Right lung (tissue), 10 donors: ENCODE measurements around the gene TNNI3. TPM values are rescaled to one million over a fixed set of nuclear protein-coding genes. Genes with fewer than 3 reads are reported as not detected.
A peak's percentile ranks its signal among the peaks of the same experiment; 100 is the strongest.
"Not testable (repeated sequence)": the region's sequence is repeated elsewhere in the genome, so short reads cannot be mapped to it uniquely, and the experiment has no call there.

Experiments used
- DNase-seq, 2 donors: peaks; one replicate each; pipeline ENCODE4 v3.0.0-alpha.2; 2013
- long read RNA-seq, 8 donors: transcript quantifications; one replicate each; lab custom pipeline, GENCODE V29; 2026
- polyA plus RNA-seq, 5 donors: library from polyadenylated mRNA; unstranded; fragments of 120-200 nt; gene quantifications; one replicate each; pipeline versions ENCODE4 v1.2.1 to v1.2.3, GENCODE V29; 2013; ENCODE audit warnings: inconsistent platforms in 1 of 5, low replicate concordance in 1 of 5; ENCODE audit not compliant: insufficient read length in 5 of 5, insufficient read depth in 1 of 5

Gene TNNI3
- polyA plus RNA-seq = 1 to 10 TPM in 1 of 5 donors, under 1 TPM in 4; 0.39 to 1.9 (median 0.73) TPM
- long read RNA-seq, donor 1, partial matches to known transcripts = 0 of 1 reads
- long read RNA-seq, donor 1, other reads (novel, unspliced or antisense) = 0 of 1 reads
- long read RNA-seq, donor 2 = 0 reads
- long read RNA-seq, donor 3, partial matches to known transcripts = 0 of 2 reads
- long read RNA-seq, donor 3, other reads (novel, unspliced or antisense) = 0 of 2 reads
- long read RNA-seq, donor 4, partial matches to known transcripts = 0 of 1 reads
- long read RNA-seq, donor 4, other reads (novel, unspliced or antisense) = 0 of 1 reads
- long read RNA-seq, donor 5 = 0 reads
- long read RNA-seq, donor 6 = 0 reads
- long read RNA-seq, donor 7 = 0 reads
- long read RNA-seq, donor 8 = 0 reads

- DNase-seq = no peak
Measured at GRCh38 chr19:55157064-55157908, at the start of gene TNNI3. Gene TNNI3 (minus strand): TSS chr19:55157732. CDS start chr19:55157589, 143 bp downstream.

GRCh38 chr19:55206664-55207500 is 49.4 kb upstream of the TNNI3 start:
- peak in 1 of 2 donors; percentile 15 for DNase-seq

GRCh38 chr19:55202199-55202598 is 44.7 kb upstream of the TNNI3 start:
- not testable (repeated sequence) for DNase-seq

DNA sequence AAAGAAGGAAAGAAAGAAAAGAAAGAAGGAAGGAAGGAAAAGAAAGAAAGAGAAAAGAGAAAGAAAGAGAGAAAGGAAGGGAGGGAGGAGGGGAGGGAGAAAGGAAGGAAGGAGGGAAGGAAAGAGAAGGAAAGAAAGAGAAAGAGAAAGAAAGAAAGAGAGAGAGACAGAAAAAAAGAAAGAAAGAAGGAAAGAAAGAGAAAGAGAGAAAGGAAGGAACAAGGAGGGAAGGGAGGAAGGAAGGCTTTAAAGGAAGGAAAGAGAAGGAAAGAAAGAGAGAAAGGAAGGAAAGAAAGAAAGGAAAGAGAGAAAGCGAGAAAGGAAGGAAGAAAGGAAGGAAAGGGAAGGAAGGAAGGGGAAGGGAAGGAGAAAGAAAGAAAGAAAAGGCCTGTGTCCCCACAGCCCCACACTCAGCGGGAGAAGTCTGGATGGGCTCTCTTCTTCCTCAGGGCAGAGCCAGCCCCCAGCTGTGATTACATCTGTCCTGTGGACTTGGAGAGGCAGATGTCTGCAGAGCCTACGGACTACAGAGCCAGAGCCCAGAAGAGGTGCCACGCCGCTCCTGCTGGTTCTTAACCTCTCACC is 42.2 kb upstream of the TNNI3 start:
- no peak for DNase-seq

DNA sequence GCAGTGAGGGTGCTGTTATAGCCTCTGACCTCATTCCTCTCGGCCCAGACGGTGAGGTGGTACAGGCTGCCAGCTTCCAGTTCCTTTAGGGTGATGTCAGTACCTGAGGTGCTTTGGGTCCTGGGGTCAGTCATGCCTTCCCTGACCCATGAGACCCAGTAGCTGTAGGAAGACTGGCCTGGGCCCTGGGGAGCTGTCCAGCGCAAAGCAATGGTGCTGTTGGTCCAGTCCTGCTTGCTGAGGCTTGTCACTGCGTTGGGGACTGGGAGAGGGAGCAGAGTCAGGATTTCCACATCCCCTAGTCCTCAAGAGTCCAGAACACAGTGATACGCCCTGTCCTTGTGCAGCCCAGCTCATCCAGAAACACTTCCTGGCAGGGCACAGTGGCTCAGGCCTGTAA is 41.1 kb upstream of the TNNI3 start:
- no peak for DNase-seq

DNA sequence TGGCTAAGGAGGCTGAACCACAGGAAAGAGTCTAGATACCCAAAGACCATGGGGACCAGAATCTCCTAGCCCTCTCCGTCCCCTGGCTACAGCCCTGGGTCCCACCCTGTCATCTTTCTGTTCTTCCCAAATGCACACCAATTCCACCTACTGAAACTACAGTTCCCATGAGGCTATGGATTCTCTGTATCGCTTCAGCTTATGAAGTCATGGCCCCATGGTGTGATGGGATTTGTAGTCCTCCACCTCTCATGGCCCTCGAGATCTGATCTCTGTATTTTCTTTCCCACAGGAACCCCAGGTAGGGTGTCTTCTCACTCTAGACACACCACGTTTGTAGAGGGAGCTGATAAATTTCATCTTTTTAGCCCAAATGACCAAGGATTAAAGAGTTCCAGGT is 40.0 kb upstream of the TNNI3 start:
- DNase-seq = no peak

- DNase-seq = no peak
Measured at GRCh38 chr19:55196803-55197202, 39.3 kb upstream of the TNNI3 start.

DNA sequence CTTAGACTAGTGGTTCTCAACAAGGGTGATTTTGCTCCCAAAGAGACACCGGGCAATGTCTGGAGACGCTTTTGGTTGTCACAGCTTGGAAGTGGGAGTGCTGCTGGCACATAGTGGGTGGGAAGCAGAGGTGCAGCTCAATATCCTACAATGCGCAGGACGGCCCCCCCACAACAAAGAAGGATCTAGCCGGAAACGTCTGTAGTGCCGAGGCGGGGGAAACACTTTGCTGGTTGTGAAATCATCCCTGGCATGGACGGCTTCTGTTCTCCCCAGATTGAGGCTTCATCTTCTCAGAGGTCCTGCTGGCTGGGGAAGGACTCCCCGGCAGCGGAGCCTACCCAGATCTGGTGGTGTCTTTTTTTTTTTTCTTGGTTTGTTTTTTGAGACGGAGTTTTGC is 35.9 kb upstream of the TNNI3 start:
- DNase-seq = no peak

DNA sequence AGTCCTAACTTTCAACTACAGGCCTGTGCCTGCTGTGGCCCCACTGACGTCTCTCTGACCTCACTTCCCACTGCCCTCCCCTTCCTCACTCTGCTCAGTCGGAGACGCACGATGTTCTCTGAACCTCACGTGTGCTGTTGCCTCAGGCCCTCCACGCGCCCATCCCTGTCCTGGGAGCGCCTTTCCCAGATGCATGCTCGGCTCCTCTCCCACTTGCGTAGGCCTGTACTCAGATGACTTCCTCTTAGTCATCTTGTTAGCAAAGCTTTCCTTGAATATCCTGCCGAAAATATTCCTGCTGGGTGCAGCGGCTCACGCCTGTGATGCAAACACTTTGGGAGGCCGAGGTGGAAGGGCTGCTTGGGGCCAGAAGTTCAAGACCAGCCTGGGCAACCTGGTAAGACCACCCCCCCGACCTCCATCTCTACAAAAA is 31.9 kb upstream of the TNNI3 start:
- no peak for DNase-seq

- DNase-seq = no peak
Measured at GRCh38 chr19:55188625-55189024, 31.1 kb upstream of the TNNI3 start.

GRCh38 chr19:55186080-55186479 is 28.5 kb upstream of the TNNI3 start:
- no peak for DNase-seq

- DNase-seq = no peak
Measured at GRCh38 chr19:55181740-55182139, 24.2 kb upstream of the TNNI3 start.

DNA sequence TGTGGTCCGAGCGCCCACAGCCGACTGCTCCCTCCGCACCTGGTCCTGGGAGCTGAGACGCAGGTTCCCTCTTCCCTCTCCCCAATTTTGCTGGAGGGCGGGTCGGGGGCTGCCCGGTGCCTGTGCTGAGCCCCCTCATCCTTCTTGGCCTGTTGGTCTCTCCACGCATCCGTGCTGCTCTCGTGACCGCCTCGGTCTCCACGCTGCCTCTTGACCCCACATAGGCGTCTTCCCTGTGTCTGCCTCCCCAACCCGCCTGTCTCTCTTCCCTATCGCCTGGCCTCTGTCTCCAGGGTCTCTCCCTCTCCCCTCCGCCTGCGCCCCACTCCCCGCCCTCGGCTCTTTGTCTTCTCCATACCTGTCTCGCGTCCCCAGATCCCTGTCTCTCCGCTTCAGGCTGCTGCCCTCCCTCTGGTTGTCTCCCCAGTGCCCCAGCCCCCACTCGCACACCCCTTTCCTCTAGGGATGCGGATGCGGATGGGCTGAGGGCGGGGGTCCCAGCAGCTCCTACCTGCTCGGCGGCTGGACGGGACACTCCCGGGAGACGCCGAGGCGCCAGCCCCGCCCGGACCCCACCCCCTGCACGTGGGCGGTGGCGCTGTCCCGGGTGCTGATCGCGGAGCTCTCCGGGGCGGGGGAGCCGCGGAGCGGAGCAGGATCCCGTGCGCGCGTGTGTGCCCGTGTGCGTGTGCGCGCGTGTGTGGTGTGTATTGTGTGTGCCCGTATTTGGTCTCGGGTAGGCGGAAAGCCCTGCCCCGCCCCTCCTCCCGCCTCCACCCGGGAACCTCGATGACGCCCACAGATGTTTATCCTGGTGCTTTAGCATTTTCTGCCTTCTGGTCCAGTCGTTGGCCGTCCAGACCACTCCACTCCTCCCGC is 22.3 kb upstream of the TNNI3 start, which contains the start of gene SYT5:
SYT5 (minus strand) TSS at position 684 of the 879 bp plus-strand sequence. CDS start 1,248 bp downstream, outside the sequence.
- DNase-seq = no peak

DNA sequence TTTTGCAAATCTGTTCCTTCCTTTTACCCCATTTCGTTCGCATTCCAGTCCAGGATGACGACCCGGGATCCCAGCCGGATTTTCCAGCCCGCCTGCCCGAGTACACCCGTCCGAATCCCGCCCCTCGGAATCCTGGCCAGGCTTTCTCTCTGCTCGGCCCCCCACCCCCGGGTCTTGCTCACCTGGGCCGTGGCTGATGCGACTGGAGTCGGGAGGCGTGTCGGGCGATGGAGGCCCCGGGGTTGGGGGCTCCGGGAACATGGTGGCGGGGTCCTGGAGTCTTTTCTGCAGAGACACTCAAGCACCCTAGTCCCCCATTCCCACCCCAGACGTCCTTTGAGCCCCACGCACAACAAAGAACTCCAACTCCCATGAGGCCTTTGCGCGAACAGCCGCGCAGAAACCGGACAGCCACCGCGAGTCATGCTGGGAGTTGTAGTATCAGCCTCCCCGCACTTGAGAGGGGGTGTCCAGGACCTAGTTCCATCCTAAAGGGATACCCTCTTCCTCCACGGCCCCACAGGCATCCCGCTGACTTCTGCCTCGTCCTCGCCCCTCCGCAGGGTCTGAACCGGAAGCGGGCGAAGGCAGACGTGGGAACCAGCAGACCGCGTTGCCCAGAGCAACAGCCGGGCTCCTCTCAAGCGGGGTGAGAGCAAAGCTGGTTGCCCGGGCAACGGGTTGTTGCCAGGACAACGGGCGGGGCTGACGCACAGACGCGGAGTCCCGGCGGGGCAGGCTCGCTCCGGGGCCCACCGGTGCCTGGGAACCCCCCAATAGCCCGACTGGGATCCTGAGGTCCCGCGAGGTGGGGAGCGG is 21.5 kb upstream of the TNNI3 start:
- peak; percentile 55 to 72 for DNase-seq

DNA sequence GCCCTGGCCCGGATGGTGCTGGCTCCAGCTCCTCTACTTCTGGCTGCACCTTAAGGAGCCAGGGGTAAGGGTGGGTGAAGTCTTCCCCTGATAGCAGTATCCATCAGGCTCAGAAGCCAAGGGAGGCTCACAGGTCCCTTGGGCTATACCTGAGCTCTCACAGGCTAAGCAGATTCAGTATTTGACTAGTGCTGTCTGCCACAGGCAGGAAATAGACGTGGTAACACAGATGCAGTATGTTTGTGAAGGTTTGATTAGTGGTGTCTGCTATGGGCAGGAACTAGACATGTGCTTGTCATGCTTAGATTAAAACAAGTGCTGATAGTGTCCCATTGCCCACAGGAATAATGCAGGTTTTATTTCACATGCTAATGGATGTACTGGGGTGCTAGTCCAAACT is 18.5 kb upstream of the TNNI3 start:
- DNase-seq = no peak

DNA sequence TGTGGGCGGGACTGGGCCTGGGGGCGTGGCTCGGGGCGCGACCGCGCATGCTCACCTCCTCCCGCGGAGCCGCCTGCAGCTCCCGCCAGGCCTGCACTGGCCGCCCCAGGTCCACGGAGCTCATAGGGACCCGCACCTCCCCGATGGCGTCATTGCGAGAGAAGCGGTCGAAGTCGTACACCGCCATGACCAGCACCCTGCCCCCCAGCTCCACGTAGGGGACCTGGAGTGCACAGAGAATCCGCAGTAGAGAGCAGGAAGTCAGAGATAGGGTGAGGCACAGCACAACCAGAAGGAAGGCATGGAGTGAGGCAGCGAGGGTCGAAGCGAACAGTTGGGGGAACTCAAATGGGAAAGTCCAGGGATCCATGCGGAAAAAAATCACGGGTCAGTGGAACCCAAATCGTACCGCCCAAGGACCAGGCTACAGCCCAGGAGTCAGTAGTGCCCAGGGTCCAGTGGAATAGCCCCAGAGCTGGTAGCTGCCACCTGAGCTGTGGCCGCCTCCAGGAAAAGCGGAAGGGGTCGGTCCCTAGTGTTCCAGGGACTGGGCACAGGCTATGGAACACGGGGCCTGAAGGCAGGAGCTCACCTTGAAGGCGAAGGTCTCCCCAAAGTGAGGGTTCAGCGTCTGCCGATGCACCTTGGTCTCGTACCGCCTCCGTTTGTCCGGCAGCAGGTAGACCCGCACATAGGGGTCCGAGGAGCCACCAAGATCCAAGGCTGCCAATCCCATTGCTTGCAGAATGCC is 17.8 kb upstream of the TNNI3 start:
- DNase-seq = no peak

GRCh38 chr19:55174425-55175116 is 17.0 kb upstream of the TNNI3 start:
- no peak for DNase-seq
